K562 (cell line): ENCODE results near the gene RING1. TPM values are rescaled to one million over a fixed set of nuclear protein-coding genes. Genes with fewer than 3 reads are reported as not detected.

Experiments
- SMAD4 ChIP-seq: fragments of 250-450 bp; sonication (Bioruptor Pico); conservative IDR thresholded peaks from 2 replicates; pipeline ENCODE4 v1.8.0; 2021; ENCODE audit warnings: inconsistent platforms, mild to moderate bottlenecking, moderate library complexity
- ZBTB40 ChIP-seq, 2 experiments: fragments of 450-650 bp in 1 of 2; sonication (generic) in 1 of 2; formaldehyde crosslinking in 1 of 2; IDR thresholded peaks; 2 replicates each; pipeline versions ENCODE4 v1.7.1 to v1.9.0; 2016 to 2022; ENCODE audit warnings: inconsistent platforms in 1 of 2, mild to moderate bottlenecking in 1 of 2, missing genetic modification reagents in 1 of 2
- ZNF3 ChIP-seq: fragments of 250-450 bp; sonication (Bioruptor Pico); IDR thresholded peaks from 2 replicates; pipeline ENCODE4 v1.5.0; 2021; ENCODE audit warnings: mild to moderate bottlenecking, moderate library complexity
- polyA plus RNA-seq, 8 experiments: library from polyadenylated mRNA; depleted of rRNA in 4 of 8; stranded (reverse) in 5 of 8; unstranded in 3 of 8; fragments of >200 nt; fragmentation: Nextera tagmentation in 2 of 8; fragmentation: Illumina TruSeq in 1 of 8; extraction: Ambion mirVana in 2 of 8; extraction: Trizol in 1 of 8; gene quantifications; 2 replicates each; pipeline versions ENCODE4 v1.2.1 to v1.2.3, GENCODE V29; 2011 to 2014; ENCODE audit warnings: inconsistent platforms in 1 of 8, missing spikeins in 1 of 8
- total RNA-seq, 7 experiments: library from RNA; depleted of rRNA in 6 of 7; stranded (reverse); fragments of >200 nt in 6 of 7; fragmentation: Illumina TruSeq in 2 of 7; extraction: Trizol in 2 of 7; gene quantifications; 2 replicates each; pipeline versions ENCODE4 v1.2.1 to v1.2.3, GENCODE V29; 2011 to 2021; ENCODE audit warnings: low replicate concordance in 1 of 7

RING1 gene
- total and polyA plus RNA-seq, 9 of the 15 experiments (the other 6 are each of a cell fraction or from before 2014, with no cell fraction given) = 4.2 to 59.1 (median 36.9) TPM

GRCh38 chr6:33161354-33162331, 46.7 kb upstream of the RING1 start (continued):
- TF ChIP-seq ZBTB40 (IDR thresholded peaks at IDR 0.05) (0 out of 2 replicates have a peak, but pooled peaks have one; percentile 31), ZBTB40 (CRISPR knock-in tag; IDR thresholded peaks at IDR 0.05) (no peak), ZNF3 (CRISPR knock-in tag) (no peak), SMAD4 (CRISPR knock-in tag) (peak; percentile 95)
